OCI-M2 (cell line): ENCODE results near the gene NAA10.

Experiments
- DNase-seq: peaks from one replicate; lab custom pipeline; 2025; ENCODE audit not compliant: unreplicated experiment; lab: John Stamatoyannopoulos, UW

Gene NAA10

DNA sequence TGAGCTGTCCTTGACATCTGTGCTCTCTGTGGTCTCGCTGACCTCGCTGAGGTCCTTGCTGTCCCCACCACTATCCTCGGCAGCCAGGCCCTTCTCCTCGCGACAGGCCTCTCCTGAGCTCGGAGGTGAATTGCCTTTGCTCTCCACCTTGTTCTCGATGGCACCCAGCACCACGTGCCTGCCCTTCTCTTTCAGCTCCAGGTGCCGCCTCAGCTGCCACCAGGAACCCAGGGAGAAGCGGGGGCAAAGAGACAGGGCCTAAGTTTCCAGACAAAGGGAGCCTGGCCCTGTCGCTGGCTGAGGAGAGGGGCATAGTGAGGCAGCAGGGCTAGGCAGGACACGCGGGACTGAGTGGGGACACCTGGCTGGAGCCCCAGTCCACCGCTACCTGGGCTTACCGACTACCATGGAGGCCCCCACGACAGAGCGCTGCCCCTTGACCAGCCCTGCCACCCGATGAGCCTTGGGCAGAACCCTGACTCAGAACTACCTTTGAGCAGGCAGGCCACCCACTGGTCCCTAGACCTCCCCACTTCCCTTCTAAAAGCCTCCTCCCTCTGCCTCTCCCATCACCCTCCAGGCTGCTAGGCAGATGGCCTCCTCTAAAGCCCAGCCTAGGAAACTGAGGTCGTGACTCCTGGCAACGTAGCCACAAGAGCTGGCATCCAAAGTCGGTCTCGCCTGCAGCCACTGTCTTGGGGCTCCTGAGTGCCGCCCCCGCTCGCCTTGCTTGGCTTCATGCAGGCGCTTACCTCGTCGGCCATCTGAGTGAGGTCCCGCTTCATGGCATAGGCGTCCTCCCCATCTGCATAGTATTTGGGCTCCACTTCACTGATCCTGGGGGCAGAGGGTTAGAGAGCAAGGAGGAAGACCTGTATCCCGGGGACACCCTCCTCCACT is 4.6 kb downstream of the NAA10 start:
- no peak for DNase-seq

DNA sequence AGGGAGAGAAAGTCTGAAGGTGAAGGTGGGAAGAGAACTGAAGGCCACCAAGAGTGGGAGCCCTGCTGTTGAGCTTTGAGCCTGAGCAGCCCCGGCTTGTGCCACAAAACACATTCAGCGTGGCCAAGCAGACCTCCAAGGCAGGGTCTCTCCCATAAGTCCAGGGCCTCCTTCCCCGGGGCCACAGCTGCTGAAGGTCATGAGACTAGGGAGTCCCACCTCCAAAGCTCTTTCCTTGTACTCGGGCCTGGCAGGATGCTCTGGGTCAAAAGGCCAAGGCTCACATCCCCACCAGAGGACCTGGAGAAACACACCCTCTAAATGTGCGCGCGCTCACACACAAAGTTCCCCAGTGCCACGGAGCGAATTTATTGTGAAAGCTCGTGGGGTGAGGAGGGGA is 5.3 kb downstream of the NAA10 start:
- DNase-seq = no peak

DNA sequence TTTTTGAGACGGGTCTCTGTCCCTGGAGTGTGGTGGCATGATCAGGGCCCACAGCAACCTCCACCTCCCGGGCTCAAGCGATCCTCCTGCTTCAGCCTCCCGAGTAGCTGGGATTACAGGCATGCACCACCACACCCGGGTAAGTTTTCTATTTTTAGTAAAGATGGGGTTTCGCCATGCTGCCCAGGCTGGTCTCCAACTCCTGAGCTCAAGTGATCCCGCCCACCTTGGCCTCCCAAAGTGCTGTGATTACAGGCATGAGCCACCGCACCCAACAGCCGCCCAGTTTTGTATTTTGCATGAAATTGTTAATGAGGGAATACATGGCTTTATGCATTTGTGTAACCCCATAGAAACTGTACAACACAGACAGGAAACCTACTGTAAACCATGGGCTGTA is 6.0 kb downstream of the NAA10 start:
- DNase-seq = no peak

- peak; percentile 48 for DNase-seq
Observed at GRCh38 chrX:153927922-153928760, 6.7 kb downstream of the NAA10 start.

- no peak for DNase-seq
Observed at GRCh38 chrX:153927672-153927921, 7.2 kb downstream of the NAA10 start.

DNA sequence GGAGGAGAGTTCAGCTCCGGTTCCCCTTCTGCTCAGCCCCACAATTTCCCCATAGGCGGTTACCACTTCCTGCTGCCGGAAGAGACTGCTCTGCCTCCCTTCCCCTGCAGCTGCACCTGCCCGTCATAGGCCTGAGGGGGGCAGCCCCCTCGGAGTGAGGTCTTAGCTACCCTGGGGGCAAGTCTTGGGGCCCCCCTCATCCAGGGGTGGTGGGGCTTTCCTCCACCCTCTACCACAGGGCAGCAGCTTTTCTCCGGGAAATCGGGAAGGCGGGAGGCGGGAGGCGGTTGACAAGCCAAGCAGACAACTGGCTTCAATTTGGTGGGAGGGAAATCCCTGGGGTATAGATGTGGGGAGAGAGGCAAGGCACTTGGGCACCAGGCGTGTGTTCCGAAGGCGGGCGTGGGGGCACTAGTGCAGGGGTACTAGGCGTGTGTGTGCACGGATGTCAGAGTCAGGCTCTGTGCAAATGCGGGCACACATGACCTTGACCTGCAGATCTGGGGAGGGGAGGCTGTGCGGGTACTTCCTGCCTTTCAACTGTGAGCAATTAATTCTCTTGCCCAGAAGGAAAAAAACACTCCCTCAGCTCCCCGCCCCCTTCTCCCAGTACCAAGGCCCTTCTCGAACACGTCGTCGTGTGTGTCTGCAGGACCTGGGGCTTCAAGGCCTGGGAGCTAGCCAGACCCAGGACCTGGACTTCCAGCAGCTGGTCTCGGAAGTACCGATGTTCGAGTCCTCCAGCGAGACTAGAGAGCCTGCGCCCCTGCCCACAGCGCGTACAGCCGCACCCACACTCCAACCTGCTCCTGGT is 7.8 kb downstream of the NAA10 start:
- DNase-seq = no peak

DNA sequence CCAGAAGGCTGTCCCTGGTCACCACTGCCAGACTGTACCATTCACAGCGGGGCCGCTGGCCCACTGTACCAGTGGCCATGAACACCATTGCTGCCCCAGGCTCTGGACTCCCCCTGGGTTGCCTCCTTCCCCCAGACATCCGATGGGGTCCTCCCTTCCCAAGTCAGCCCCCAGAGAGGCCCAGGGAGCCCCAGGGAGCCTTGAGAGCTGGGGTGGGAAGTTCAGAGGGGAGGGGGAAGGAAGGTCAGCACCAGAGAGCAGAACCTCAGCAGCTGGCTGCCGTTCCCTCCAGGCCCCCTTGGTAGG is 8.3 kb downstream of the NAA10 start:
- no peak for DNase-seq

GRCh38 chrX:153925739-153926551 is 8.9 kb downstream of the NAA10 start, which contains the start of gene ARHGAP4:
TSS of gene ARHGAP4 (minus strand) at chrX:153926264. CDS start at chrX:153926202, 62 bp downstream.
- no peak for DNase-seq

GRCh38 chrX:153925387-153925738 is 9.5 kb downstream of the NAA10 start:
- DNase-seq = no peak

DNA sequence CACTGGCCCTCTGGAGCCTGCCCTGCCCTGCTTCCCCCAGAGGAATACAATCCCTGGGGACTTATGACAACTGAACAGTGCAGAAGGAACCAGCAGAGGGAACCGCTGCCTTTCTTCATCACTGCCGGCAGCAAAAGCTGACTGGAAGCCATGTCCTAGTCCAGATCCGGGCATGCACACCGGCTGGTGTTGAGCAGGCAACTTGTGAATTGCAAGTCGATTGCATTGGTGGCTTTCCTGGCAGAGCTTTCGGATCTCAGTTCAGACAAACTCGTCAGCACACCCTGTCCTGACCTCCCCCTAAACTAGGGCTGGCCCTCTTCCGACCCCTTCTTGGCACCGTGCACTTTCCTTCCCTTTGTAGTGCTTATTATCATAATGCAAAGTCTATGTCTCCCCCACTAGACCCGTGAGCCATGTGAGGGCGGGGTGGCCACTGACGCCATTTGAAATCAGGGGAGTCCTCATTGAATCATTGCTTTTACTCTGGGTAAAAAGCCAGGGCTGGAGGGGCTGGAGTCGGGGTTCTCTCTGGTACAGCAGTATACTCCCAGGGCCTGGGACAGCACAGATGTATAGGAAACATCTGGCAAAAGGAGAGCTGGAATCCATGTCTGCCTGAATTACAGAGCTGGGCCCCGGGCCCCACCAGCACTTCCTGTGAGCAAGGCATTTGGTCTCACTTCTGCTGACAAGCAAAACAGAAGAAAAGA is 10.5 kb downstream of the NAA10 start:
- DNase-seq = no peak

- no peak for DNase-seq
Observed at GRCh38 chrX:153922932-153923857, 11.6 kb downstream of the NAA10 start.

DNA sequence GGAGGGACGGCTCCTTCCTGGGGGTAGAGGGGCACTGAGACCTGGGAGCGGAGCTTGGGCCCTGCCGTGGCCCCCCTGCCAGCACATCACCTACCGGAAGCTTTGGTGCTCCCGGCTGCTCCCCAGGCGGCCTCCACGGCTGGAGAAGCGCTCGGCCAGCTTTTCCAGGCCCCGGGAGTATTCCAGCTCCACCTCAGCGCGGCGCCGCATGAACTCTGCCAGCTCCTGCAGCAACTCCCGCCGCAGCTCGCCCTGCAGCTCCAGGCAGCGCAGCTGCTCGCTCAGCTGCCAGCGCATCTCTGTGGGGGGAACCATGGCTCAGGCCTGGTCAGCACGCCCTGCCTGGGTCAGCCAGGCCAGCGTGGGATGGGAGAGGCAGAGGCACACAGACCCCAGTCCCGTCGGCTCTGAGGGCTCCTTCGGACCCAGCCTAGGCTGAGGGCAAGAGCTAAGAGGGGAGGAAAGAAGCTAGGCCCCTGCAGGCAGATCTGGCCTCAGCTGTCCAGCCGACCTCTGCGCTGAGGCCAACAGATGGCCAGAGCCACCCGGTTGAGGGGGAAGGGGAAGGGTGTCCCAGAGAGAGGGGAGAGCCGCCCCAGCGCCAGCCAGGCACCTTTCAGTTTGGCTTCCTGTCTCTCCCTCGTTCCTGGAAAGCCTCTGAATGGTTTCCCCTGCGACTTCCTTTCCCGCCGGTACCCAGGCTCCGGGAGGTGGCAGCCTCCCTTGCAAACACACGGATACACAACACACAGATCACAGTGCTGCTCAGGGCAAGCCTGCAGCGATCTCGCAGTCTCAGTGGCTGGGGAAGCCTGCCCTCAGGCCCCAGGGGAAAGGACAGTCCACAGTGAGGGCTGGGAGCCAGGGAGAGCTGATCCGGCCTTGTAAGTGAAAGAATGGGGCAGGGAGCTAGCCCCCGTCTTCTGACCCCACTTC is 13.1 kb downstream of the NAA10 start:
- DNase-seq = no peak

DNA sequence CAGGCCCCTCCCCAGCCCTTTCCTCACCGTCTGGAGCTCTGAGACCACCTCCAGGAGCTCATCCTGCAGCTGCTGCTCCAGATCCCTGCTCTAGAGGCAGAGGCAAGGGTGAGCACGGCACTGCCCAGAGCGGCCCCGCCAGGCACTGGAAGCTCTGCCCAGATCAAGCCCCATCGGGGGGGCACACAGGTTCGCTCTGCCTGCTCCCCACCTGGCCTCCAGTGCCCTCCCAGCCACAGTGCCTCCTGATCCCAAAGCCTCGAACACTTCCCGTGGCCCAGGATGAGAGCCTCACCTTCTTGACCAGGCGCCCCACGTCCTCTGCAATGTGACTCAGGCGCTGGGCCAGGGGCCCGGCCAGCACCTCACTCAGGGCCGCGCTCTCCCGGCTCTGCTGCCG is 13.8 kb downstream of the NAA10 start:
- DNase-seq = no peak

DNA sequence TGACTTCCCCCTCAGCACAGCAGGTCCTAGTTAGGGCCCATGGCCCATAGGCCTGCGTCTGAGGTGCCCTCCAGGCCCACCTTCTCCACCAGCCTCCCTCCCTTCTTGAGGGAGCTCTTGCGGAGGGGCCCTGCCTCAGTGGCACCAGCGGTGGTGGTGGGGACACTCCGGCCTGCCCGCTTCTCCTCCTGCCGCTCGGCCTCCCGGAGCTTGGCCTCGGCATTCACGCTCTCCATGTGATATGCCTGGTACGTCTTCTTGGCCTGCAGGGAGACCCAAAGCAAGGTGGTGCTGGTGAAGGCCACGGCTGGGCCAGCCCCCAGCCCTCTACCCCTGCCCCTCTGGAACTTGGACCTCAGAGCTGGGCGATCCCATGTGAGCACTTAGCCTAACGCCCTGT is 14.3 kb downstream of the NAA10 start:
- DNase-seq = no peak

DNA sequence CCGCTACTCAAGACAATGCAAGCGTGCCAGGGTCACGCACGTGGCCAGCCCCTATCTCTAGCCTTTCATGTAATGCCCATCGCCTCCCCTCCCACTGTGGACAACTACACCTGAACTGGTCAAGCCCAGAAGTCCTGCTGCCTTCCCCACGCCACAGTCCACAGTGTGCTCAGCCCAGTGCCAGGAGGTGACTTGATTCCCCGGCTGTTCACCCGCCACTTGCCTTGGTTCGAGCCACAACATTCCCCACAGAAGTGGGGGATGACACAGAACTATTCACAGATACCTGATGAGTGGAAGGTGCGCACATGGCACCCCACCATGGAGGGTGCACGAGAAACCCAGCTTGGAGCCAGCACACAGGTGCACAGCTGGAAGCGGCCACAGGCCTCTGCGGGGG is 15.6 kb downstream of the NAA10 start:
- DNase-seq = no peak

DNA sequence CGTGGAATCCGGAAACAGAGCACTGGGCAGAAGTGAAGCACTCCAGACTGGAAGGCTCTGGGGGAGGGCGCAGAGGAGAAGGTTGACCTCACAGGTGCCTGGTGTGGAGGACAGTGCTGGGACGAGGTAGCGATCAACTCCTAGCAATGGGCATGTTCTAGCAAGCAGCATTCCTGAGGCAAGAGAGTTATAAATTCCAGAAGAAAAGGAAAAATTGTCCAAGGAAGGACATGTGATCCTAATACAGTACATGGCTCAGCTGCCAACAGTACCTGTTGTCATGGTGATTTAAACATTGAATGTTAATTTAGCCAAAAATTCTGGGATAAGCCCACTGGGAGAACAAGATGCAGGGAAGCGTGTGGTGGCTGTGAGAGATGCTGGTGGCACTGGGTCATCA is 17.0 kb downstream of the NAA10 start:
- DNase-seq = no peak

DNA sequence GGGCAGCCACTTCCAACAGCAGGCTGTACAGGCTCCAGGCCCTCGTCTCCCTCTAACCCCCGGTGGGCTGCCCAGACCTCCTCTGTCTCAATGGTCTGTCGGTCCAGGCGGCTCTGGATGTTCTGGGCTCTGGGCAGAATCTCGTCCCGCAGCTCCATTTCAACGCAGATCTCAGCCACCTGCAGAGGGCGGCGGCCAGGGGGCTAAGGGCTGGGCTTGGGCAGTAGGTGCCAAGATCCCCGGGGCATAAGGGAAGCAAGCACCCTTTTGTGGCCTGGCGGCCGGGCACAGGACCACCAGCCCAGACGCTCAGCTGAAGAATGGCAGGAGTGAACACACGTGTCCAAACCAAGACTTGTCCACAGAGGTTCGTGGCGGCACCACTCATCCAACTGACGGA is 21.1 kb downstream of the NAA10 start:
- no peak for DNase-seq

DNA sequence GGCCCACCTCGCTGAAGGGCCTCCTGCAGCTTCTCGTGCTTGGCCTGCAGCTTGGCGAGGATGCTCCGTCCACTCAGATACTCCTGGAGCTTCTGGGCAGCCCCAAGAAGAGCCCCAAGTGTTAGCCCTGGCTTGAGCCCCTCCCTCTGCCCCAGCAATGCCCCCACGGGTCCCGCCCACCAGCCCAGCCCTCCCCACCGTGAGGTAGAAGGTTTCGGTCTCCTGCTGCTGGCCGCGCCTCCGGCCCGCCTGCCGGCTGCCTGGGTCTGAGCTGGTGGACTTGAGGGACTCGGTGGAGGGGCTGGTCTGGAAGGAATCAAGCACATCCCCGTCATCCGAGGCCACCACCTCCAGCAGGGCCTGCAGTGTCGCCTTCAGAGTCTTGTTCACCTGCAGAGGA is 21.6 kb downstream of the NAA10 start:
- DNase-seq = no peak
